Keratinocyte (primary cell): Measurements from ENCODE around the gene AP4S1.

ENCODE experiments used
- EZH2 ChIP-seq: IDR thresholded peaks from one replicate; pipeline ENCODE4 v1.6.1; 2012; ENCODE audit warnings: inconsistent platforms, mild to moderate bottlenecking, low read length, moderate library complexity
- TF ChIP-seq, protein P1 (sequence below), 3 experiments: IDR thresholded peaks in 1 of 3; conservative IDR thresholded peaks in 1 of 3; optimal IDR thresholded peaks in 1 of 3; 2 replicates in 2 of 3; 3 replicates in 1 of 3; pipeline versions ENCODE3 to v1.5.1; 2011; ENCODE audit warnings: low read length in 3 of 3, mild to moderate bottlenecking in 3 of 3, moderate library complexity in 2 of 3, control low read depth in 1 of 3, inconsistent platforms in 1 of 3; ENCODE audit not compliant: insufficient read depth in 2 of 3; ENCODE audit errors: extremely low read depth in 1 of 3

DNA sequence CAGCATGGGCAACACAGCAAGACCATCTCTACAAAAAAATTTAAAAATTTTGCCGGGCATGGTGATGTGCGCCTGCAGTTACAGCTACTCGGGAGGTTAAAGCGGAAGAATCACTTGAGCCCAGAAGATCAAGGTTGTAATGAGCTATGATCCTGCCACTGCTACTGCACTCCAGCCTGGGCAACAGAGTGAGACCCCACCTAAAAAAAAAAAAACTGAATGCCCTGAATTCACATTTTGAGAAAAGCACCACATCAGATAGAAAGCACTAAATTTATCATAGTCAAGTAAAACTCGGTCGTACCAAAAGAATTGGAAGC is 24.1 kb upstream of the AP4S1 start:
- TF ChIP-seq, protein P1, sequence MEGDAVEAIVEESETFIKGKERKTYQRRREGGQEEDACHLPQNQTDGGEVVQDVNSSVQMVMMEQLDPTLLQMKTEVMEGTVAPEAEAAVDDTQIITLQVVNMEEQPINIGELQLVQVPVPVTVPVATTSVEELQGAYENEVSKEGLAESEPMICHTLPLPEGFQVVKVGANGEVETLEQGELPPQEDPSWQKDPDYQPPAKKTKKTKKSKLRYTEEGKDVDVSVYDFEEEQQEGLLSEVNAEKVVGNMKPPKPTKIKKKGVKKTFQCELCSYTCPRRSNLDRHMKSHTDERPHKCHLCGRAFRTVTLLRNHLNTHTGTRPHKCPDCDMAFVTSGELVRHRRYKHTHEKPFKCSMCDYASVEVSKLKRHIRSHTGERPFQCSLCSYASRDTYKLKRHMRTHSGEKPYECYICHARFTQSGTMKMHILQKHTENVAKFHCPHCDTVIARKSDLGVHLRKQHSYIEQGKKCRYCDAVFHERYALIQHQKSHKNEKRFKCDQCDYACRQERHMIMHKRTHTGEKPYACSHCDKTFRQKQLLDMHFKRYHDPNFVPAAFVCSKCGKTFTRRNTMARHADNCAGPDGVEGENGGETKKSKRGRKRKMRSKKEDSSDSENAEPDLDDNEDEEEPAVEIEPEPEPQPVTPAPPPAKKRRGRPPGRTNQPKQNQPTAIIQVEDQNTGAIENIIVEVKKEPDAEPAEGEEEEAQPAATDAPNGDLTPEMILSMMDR (optimal IDR thresholded peaks at IDR 0.05 in 1 of 3, IDR thresholded peaks at IDR 0.05 in 1 of 3, conservative IDR thresholded peaks at IDR 0.05 in 1 of 3; ENCODE audit: extremely low read depth in 1 of 3, insufficient read depth in 2 of 3, low read length in 3 of 3), result no peak
- no peak for TF ChIP-seq EZH2
